Tibial nerve (tissue), 4 donors: ENCODE results near the gene STK25.

Source experiments
- CTCF ChIP-seq, 5 experiments: fragments of 200-600 bp in 3 of 5; fragments of 450-650 bp in 2 of 5; sonication (generic) in 3 of 5; IDR thresholded peaks; one replicate each; pipeline ENCODE4 v1.5.1; 2016 to 2019; ENCODE audit warnings: antibody characterized with exemption in 5 of 5, mild to moderate bottlenecking in 3 of 5, moderate library complexity in 2 of 5
- EP300 ChIP-seq, 2 donors: sonication (generic); formaldehyde crosslinking; IDR thresholded peaks; one replicate each; pipeline ENCODE4 v1.6.1; 2017; ENCODE audit warnings: antibody characterized with exemption in 2 of 2, mild to moderate bottlenecking in 1 of 2
- POLR2A ChIP-seq, 2 donors: fragments of 450-650 bp; IDR thresholded peaks; one replicate each; pipeline ENCODE4 v1.6.1; 2017; ENCODE audit warnings: antibody characterized with exemption in 2 of 2, mild to moderate bottlenecking in 2 of 2, moderate library complexity in 2 of 2

GRCh38 chr2:241554610-241555322 lies 46.4 kb upstream of the STK25 start:
- TF ChIP-seq CTCF (IDR thresholded peaks at IDR 0.05), result no peak
- no peak for TF ChIP-seq POLR2A (IDR thresholded peaks at IDR 0.05)
- TF ChIP-seq EP300 (IDR thresholded peaks at IDR 0.05), result no peak
